ENCODE data around the gene ZNF662. TPM values are rescaled to one million over a fixed set of nuclear protein-coding genes. Genes with fewer than 3 reads are reported as not detected.

ZNF662 gene
- total and polyA plus RNA-seq, 8 donors, result 1.4 to 23.9 (median 4.2) TPM

DNA sequence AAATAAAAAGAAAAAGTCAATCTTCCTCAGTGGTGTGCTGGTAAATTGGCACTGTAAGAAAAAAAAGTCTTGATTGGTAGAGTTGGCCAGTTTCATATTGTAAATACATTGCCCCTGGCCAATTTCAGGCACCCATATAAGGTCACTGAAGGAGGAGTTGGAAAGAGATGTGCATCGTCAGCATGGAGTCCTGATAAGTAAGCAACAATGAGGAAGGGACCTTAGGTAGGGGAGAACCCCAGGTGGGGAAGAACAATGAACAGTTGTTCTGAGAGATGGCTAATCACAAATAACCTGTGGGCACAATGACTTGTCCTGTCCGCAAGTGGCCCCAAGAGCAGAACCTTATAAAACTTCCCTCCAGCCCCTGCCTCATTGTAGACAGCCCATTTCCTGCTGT lies 21.6 kb upstream of the ZNF662 start:
- intact Hi-C loops (cut with DNase I; ENCODE audit: low total_unique reads), result no loop called here
- Histone ChIP-seq H3K4me1 (peaks cover 0 to 16% (median 13%) of the 10 kb centered on the region in 4 donors), H3K27ac (no peak overlapping the region), H3K4me3 (no peak overlapping the region), H3K27me3 (no peaks in the 10 kb centered on the region), H3K36me3 (no peaks in the 10 kb centered on the region), H3K9me3 (no peaks in the 10 kb centered on the region)
- TF ChIP-seq POLR2A (IDR thresholded peaks at IDR 0.05) (no peak), POLR2AphosphoS5 (IDR thresholded peaks at IDR 0.05) (no peak), EP300 (IDR thresholded peaks at IDR 0.05) (no peak)
- TF ChIP-seq, protein P1, sequence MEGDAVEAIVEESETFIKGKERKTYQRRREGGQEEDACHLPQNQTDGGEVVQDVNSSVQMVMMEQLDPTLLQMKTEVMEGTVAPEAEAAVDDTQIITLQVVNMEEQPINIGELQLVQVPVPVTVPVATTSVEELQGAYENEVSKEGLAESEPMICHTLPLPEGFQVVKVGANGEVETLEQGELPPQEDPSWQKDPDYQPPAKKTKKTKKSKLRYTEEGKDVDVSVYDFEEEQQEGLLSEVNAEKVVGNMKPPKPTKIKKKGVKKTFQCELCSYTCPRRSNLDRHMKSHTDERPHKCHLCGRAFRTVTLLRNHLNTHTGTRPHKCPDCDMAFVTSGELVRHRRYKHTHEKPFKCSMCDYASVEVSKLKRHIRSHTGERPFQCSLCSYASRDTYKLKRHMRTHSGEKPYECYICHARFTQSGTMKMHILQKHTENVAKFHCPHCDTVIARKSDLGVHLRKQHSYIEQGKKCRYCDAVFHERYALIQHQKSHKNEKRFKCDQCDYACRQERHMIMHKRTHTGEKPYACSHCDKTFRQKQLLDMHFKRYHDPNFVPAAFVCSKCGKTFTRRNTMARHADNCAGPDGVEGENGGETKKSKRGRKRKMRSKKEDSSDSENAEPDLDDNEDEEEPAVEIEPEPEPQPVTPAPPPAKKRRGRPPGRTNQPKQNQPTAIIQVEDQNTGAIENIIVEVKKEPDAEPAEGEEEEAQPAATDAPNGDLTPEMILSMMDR (IDR thresholded peaks at IDR 0.05), result no peak
- DNase-seq, result no peak
- WGBS, 5 donors, result 54 to 61% (median 59%) methylated on average over 2 of the region's 2 CpGs

DNA sequence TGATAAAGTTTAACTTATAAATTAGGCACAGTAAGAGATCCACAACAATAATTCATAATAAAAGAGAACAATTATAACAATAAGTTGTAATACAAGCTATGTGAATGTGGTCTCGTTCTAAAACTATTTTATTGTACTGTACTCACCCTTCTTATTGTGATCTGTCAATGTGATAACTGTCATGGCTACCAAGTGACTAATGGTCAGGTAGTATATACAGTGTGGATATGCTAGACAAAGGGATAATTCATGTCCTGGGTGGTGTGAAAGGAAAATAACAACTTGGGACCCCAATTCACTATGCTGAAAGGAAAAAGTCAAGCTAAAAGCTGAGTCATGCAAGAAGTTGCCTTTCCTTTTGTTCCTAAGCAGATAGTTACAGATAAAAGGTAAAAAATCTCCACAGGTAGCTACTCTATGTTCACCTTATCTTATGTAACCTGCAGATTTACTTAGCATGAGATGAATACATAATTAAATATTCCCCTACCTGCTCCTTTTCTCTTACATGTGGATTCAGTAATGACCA lies 19.6 kb upstream of the ZNF662 start:
- Histone ChIP-seq H3K9me3 (no peaks in the 10 kb centered on the region), H3K27ac (no peak overlapping the region), H3K4me1 (peaks cover 0 to 5% (median 3%) of the 10 kb centered on the region in 4 donors), H3K4me3 (no peak overlapping the region), H3K27me3 (no peaks in the 10 kb centered on the region), H3K36me3 (no peaks in the 10 kb centered on the region)
- 42 to 59% (median 51%) methylated on average over 1 of the region's 1 CpG for WGBS, 5 donors
- DNase-seq, result no peak
- intact Hi-C loops (cut with DNase I; ENCODE audit: low total_unique reads), result no loop called here
- TF ChIP-seq POLR2AphosphoS5 (IDR thresholded peaks at IDR 0.05) (no peak), EP300 (IDR thresholded peaks at IDR 0.05) (no peak)

DNA sequence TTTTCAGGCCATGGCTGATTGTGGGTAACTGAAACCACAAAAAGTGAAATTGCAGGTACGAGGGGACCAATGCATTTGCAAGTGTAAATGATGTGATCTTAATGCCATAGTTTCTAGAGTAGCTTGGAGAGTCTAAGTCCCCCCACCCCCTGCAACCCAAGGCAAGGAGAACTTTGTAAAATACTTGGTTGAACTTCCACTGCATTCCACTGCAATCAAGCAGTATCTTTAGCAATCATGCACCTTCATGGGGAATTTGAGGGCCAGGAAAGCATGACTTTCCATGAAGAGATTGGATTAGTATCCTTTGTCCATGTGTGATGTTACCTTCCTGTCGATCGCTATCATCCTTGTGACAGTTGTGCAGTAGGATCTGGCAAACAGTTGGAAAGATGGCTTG lies 18.9 kb upstream of the ZNF662 start:
- Histone ChIP-seq H3K27me3 (no peaks in the 10 kb centered on the region), H3K36me3 (no peaks in the 10 kb centered on the region), H3K4me1 (peaks cover 0 to 4% (median 0%) of the 10 kb centered on the region in 4 donors), H3K9me3 (no peaks in the 10 kb centered on the region), H3K27ac (no peak overlapping the region), H3K4me3 (no peak overlapping the region)
- DNase-seq, result no peak
- TF ChIP-seq, protein P1 (IDR thresholded peaks at IDR 0.05), result no peak
- 79 to 88% (median 86%) methylated on average over 3 of the region's 3 CpGs for WGBS, 5 donors
- intact Hi-C loops (cut with DNase I; ENCODE audit: low total_unique reads), result no loop called here

DNA sequence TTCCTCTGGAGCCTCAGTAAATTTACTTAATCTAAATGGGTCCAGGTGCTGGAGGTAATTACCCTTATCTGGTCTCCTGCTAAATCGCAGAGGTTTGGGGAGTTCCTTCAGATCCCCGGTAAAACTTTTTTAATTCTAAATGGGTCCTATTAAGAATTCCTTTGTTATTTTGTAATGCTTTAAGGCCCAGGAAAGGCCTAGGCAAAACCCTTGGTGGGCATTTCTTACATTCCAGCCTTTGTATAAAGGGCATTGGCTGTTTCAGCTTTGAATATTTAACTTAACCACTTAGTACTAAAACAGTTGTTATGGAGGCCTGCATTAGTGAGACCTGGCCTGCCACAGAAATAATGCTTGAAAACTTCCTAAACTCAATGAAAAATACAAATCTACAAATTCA lies 14.9 kb upstream of the ZNF662 start:
- TF ChIP-seq EP300 (IDR thresholded peaks at IDR 0.05), result no peak
- no peak for TF ChIP-seq POLR2AphosphoS5 (IDR thresholded peaks at IDR 0.05)
- no peak for TF ChIP-seq POLR2A (IDR thresholded peaks at IDR 0.05)
- TF ChIP-seq, protein P1 (IDR thresholded peaks at IDR 0.05), result no peak
- H3K9me3 ChIP-seq, result no peaks in the 10 kb centered on the region
- H3K27ac ChIP-seq, result no peak overlapping the region
- DNase-seq, result no peak
- H3K4me3 ChIP-seq, result no peak overlapping the region
- H3K27me3 ChIP-seq, result no peaks in the 10 kb centered on the region
- intact Hi-C loops (cut with DNase I; ENCODE audit: low total_unique reads), result no loop called here
- H3K4me1 ChIP-seq, result peaks cover 0 to 5% (median 2%) of the 10 kb centered on the region in 4 donors
- 63 to 74% (median 74%) methylated on average over 2 of the region's 2 CpGs for WGBS, 5 donors
- H3K36me3 ChIP-seq, result no peaks in the 10 kb centered on the region

DNA sequence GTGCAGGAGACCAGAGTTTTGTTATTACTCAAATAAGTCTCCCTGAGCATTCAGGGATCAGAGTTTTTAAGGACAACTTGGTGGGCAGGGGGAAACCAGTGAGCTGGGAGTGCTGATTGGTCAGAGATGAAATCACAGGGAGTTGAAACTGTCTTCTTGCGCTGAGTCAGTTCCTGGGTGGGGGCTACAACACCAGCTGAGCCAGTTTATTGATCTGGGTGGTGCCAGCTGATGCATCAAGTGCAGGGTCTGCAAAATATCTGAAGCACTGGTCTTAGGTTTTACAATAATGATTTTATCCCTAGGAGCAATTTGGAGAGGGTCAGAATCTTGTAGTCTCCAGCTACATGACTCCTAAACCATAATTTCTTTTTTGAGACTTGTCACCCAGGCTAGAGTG lies 13.8 kb upstream of the ZNF662 start:
- H3K9me3 ChIP-seq, result no peaks in the 10 kb centered on the region
- TF ChIP-seq, protein P1 (IDR thresholded peaks at IDR 0.05), result no peak
- H3K27me3 ChIP-seq, result no peaks in the 10 kb centered on the region
- 65 to 96% (median 86%) methylated on average over 1 of the region's 1 CpG for WGBS, 5 donors
- no peak overlapping the region for H3K27ac ChIP-seq
- H3K36me3 ChIP-seq, result no peaks in the 10 kb centered on the region
- no peak overlapping the region for H3K4me3 ChIP-seq
- peaks cover 0 to 5% (median 2%) of the 10 kb centered on the region in 4 donors for H3K4me1 ChIP-seq
- no peak for DNase-seq
- intact Hi-C loops (cut with DNase I; ENCODE audit: low total_unique reads), result no loop called here

Data from stomach (tissue), 9 donors.